Measurements from ENCODE around the gene C10orf67. TPM values are rescaled to one million over a fixed set of nuclear protein-coding genes. Genes with fewer than 3 reads are reported as not detected.

C10orf67 gene
- total RNA-seq, 3 donors from 2014 or later, result 0.29 TPM; not detected in 2

GRCh38 chr10:23174977-23175512 lies 169.6 kb downstream of the C10orf67 start:
- Histone ChIP-seq H3K27me3 (peaks cover 3 to 83% of the 10 kb centered on the region in 2 donors), H3K36me3 (no peaks in the 10 kb centered on the region)

GRCh38 chr10:23174074-23174976 lies 170.3 kb downstream of the C10orf67 start:
- DNase-seq (ENCODE audit: low spot score in 2 of 2), result no peak
- H3K36me3 ChIP-seq, result no peaks in the 10 kb centered on the region
- TF ChIP-seq CTCF (IDR thresholded peaks at IDR 0.05), result no peak
- TF ChIP-seq POLR2A (IDR thresholded peaks at IDR 0.05), result no peak
- no peak for TF ChIP-seq POLR2AphosphoS5 (IDR thresholded peaks at IDR 0.05)
- H3K27ac ChIP-seq, result no peak overlapping the region
- H3K4me1 ChIP-seq, result peaks cover 0 to 11% of the 10 kb centered on the region in 2 donors
- intact Hi-C loops (cut with DNase I; ENCODE audit: low total_unique reads), result no loop called here
- H3K9me3 ChIP-seq, result no peaks in the 10 kb centered on the region
- H3K4me3 ChIP-seq, result no peak overlapping the region
- peaks cover 3 to 81% of the 10 kb centered on the region in 2 donors for H3K27me3 ChIP-seq

More at GRCh38 chr10:23174977-23175512, 169.6 kb downstream of the C10orf67 start:
- no peaks in the 10 kb centered on the region for H3K9me3 ChIP-seq
- no peak for DNase-seq (ENCODE audit: low spot score in 2 of 2)
- TF ChIP-seq POLR2AphosphoS5 (IDR thresholded peaks at IDR 0.05), result no peak
- no peak for TF ChIP-seq CTCF (IDR thresholded peaks at IDR 0.05)
- TF ChIP-seq POLR2A (IDR thresholded peaks at IDR 0.05), result no peak
- intact Hi-C loops (cut with DNase I; ENCODE audit: low total_unique reads), result no loop called here
- H3K4me1 ChIP-seq, result peaks cover 0 to 11% of the 10 kb centered on the region in 2 donors
- H3K27ac ChIP-seq, result no peak overlapping the region
- H3K4me3 ChIP-seq, result no peak overlapping the region

GRCh38 chr10:23173214-23174073 lies 171.2 kb downstream of the C10orf67 start:
- Histone ChIP-seq H3K4me3 (no peak overlapping the region), H3K27me3 (peaks cover 3 to 73% of the 10 kb centered on the region in 2 donors), H3K36me3 (no peaks in the 10 kb centered on the region), H3K27ac (no peak overlapping the region), H3K9me3 (no peaks in the 10 kb centered on the region), H3K4me1 (peaks cover 0 to 11% of the 10 kb centered on the region in 2 donors)
- DNase-seq (ENCODE audit: low spot score in 2 of 2), result no peak
- TF ChIP-seq POLR2A (IDR thresholded peaks at IDR 0.05) (no peak), POLR2AphosphoS5 (IDR thresholded peaks at IDR 0.05) (no peak), CTCF (IDR thresholded peaks at IDR 0.05) (no peak)
- intact Hi-C loops (cut with DNase I; ENCODE audit: low total_unique reads), result no loop called here

GRCh38 chr10:23172429-23173213 lies 172.0 kb downstream of the C10orf67 start:
- Histone ChIP-seq H3K27ac (no peak overlapping the region), H3K36me3 (no peaks in the 10 kb centered on the region), H3K9me3 (no peaks in the 10 kb centered on the region), H3K4me3 (no peak overlapping the region), H3K4me1 (peaks cover 0 to 11% of the 10 kb centered on the region in 2 donors), H3K27me3 (peaks cover 3 to 65% of the 10 kb centered on the region in 2 donors)
- TF ChIP-seq POLR2A (IDR thresholded peaks at IDR 0.05), result no peak
- no peak for TF ChIP-seq CTCF (IDR thresholded peaks at IDR 0.05)
- TF ChIP-seq POLR2AphosphoS5 (IDR thresholded peaks at IDR 0.05), result no peak
- intact Hi-C loops (cut with DNase I; ENCODE audit: low total_unique reads), result no loop called here
- no peak for DNase-seq (ENCODE audit: low spot score in 2 of 2)
